NB4 (cell line): ENCODE measurements around the gene SIPA1.

Source experiments
- MYC ChIP-seq: IDR thresholded peaks from 2 replicates; pipeline ENCODE4 v1.6.1; 2011; ENCODE audit warnings: low read depth, low read length
- POLR2A ChIP-seq: IDR thresholded peaks from 2 replicates; pipeline ENCODE4 v1.6.1; 2011; ENCODE audit warnings: mild to moderate bottlenecking; ENCODE audit not compliant: insufficient read length; ENCODE audit errors: extremely low read depth
- TF ChIP-seq, protein P1 (sequence below): IDR thresholded peaks from one replicate; pipeline ENCODE4 v1.5.1; 2012; ENCODE audit warnings: low read depth, low read length
- TF ChIP-seq, protein P2 (sequence below): IDR thresholded peaks from 2 replicates; pipeline ENCODE4 v1.6.1; 2011; ENCODE audit warnings: low read depth, low read length

GRCh38 chr11:65604258-65604657 is 33.6 kb upstream of the SIPA1 start:
- TF ChIP-seq, protein P1, sequence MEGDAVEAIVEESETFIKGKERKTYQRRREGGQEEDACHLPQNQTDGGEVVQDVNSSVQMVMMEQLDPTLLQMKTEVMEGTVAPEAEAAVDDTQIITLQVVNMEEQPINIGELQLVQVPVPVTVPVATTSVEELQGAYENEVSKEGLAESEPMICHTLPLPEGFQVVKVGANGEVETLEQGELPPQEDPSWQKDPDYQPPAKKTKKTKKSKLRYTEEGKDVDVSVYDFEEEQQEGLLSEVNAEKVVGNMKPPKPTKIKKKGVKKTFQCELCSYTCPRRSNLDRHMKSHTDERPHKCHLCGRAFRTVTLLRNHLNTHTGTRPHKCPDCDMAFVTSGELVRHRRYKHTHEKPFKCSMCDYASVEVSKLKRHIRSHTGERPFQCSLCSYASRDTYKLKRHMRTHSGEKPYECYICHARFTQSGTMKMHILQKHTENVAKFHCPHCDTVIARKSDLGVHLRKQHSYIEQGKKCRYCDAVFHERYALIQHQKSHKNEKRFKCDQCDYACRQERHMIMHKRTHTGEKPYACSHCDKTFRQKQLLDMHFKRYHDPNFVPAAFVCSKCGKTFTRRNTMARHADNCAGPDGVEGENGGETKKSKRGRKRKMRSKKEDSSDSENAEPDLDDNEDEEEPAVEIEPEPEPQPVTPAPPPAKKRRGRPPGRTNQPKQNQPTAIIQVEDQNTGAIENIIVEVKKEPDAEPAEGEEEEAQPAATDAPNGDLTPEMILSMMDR: no peak
- no peak for TF ChIP-seq POLR2A
- no peak for TF ChIP-seq MYC
- TF ChIP-seq, protein P2, sequence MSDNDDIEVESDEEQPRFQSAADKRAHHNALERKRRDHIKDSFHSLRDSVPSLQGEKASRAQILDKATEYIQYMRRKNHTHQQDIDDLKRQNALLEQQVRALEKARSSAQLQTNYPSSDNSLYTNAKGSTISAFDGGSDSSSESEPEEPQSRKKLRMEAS: no peak
